ENCODE data around the gene SETD1A. TPM values are rescaled to one million over a fixed set of nuclear protein-coding genes. Genes with fewer than 3 reads are reported as not detected.

SETD1A gene
- total RNA-seq, 1 donor from 2014 or later = 3.2 TPM

GRCh38 chr16:31031276-31031675 lies 73.7 kb downstream of the SETD1A start:
- Histone ChIP-seq H3K27me3 (no peaks in the 10 kb centered on the region), H2AFZ (replicated peaks) (no peak overlapping the region), H3K4me1 (peaks cover 6% of the 10 kb centered on the region), H3K27ac (no peak overlapping the region), H3K4me2 (no peak overlapping the region), H3K79me2 (ENCODE audit: low read depth) (no peaks in the 10 kb centered on the region), H3K9ac (no peak overlapping the region), H3K36me3 (no peaks in the 10 kb centered on the region), H3K4me3 (no peak overlapping the region), H4K20me1 (ENCODE audit: low read depth) (no peaks in the 10 kb centered on the region), H3F3A (ENCODE audit: low read depth) (peaks cover 13% of the 10 kb centered on the region), H3K9me3 (ENCODE audit: low read depth) (no peaks in the 10 kb centered on the region)
- DNase-seq (ENCODE audit: low spot score) = no peak
- no peak for TF ChIP-seq CTCF (IDR thresholded peaks at IDR 0.05)
- TF ChIP-seq EZH2phosphoT487 (IDR thresholded peaks at IDR 0.05) = no peak
- no peak for TF ChIP-seq EZH2 (IDR thresholded peaks at IDR 0.05)
- H3K27me3 Mint-ChIP-seq (ENCODE audit: insufficient read depth, low read depth) = peaks cover 2% of the 10 kb centered on the region
- no peak overlapping the region for H3K27ac Mint-ChIP-seq
- H3K4me3 Mint-ChIP-seq = no peak overlapping the region
- no peaks in the 10 kb centered on the region for H3K9me3 Mint-ChIP-seq
- H3K4me1 Mint-ChIP-seq = peaks cover 14% of the 10 kb centered on the region
- H3K36me3 Mint-ChIP-seq = no peaks in the 10 kb centered on the region

DNA sequence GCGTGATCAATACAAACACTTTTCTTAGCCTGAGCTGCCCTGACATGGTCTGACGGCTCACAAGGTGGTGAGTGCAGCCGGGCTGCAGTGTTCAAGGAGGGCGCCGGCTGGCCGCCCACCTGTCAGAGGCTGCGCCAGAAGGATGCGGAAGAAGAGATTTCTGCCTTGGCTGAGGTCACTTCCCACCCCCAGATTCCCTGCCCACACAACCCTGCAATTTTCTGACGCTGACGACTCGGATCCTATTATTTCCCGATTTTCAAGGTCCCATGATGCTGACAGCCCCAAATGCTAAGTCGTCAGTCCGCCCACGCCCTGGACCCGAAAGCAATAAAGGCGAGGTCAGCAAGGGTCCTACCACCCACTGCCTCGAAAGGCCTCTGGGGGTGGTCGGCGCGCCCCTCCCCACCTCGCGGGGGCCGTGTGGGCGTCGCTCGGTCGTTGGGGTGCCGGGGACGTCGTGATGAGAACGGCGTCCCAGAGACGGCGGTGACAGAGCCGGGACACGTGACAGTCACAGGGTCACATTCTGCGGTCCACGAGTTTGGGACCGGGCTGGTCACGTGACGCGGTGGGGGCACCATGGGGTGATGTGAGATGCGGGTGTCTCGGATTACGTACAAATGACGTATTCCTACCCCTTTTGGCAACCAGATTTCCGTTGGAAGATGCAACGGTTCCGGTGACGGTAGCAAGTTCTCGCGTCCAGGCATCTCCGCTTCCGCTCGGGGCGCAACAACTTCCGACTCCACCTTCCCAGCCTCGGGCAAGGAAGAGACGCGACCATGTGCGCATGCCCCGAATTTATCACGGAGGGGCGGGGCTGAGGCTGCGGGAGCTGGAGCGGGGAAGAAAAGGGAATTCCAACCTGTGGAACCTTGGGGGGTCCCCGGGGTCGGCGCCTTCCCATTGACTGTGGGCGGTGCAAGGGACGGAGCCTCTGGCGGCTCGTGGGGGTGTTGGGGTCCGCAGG lies 75.5 kb downstream of the SETD1A start, which contains the start of gene STX4:
Gene STX4 (plus strand): TSS at position 823 of the 973 bp plus-strand sequence. CDS start 248 bp downstream, outside the sequence.
- H3K79me2 ChIP-seq (ENCODE audit: low read depth) = no peaks in the 10 kb centered on the region
- H3K27me3 ChIP-seq = no peaks in the 10 kb centered on the region
- H3K4me2 ChIP-seq = peak within 1 kb of the TSS; percentile 90
- peaks cover 6% of the 10 kb centered on the region for H3K4me1 ChIP-seq
- no peaks in the 10 kb centered on the region for H3K9me3 ChIP-seq (ENCODE audit: low read depth)
- H3K4me3 ChIP-seq = peak within 1 kb of the TSS; percentile 91
- Mint-ChIP-seq H3K9me3 (no peaks in the 10 kb centered on the region), H3K27ac (peak within 1 kb of the TSS; percentile 72), H3K36me3 (no peaks in the 10 kb centered on the region), H3K4me3 (peak within 1 kb of the TSS; percentile 95), H3K4me1 (peaks cover 14% of the 10 kb centered on the region), H3K27me3 (ENCODE audit: insufficient read depth, low read depth) (peaks cover 2% of the 10 kb centered on the region)
- no peak within 1 kb of the TSS for H3K9ac ChIP-seq
- H3K27ac ChIP-seq = no peak within 1 kb of the TSS
- H3F3A ChIP-seq (ENCODE audit: low read depth) = peaks cover 13% of the 10 kb centered on the region
- no peaks in the 10 kb centered on the region for H3K36me3 ChIP-seq
- H2AFZ ChIP-seq (replicated peaks) = peak within 1 kb of the TSS; percentile 96
- H4K20me1 ChIP-seq (ENCODE audit: low read depth) = no peaks in the 10 kb centered on the region
- TF ChIP-seq CTCF (IDR thresholded peaks at IDR 0.05) (no peak), EZH2phosphoT487 (IDR thresholded peaks at IDR 0.05) (no peak), EZH2 (IDR thresholded peaks at IDR 0.05) (no peak)
- peak; percentile 97 for DNase-seq (ENCODE audit: low spot score)

- Histone ChIP-seq H3F3A (ENCODE audit: low read depth) (peaks cover 13% of the 10 kb centered on the region), H3K27me3 (no peaks in the 10 kb centered on the region), H4K20me1 (ENCODE audit: low read depth) (no peaks in the 10 kb centered on the region), H3K9ac (no peak overlapping the region), H3K27ac (no peak overlapping the region), H3K9me3 (ENCODE audit: low read depth) (no peaks in the 10 kb centered on the region), H3K36me3 (no peaks in the 10 kb centered on the region), H3K4me3 (peak overlapping the region; percentile 91), H3K79me2 (ENCODE audit: low read depth) (no peaks in the 10 kb centered on the region), H3K4me1 (peaks cover 6% of the 10 kb centered on the region), H2AFZ (replicated peaks) (peak overlapping the region; percentile 83), H3K4me2 (peak overlapping the region; percentile 90)
- H3K4me3 Mint-ChIP-seq = peak overlapping the region; percentile 95
- peaks cover 2% of the 10 kb centered on the region for H3K27me3 Mint-ChIP-seq (ENCODE audit: insufficient read depth, low read depth)
- H3K9me3 Mint-ChIP-seq = no peaks in the 10 kb centered on the region
- H3K4me1 Mint-ChIP-seq = peaks cover 14% of the 10 kb centered on the region
- H3K36me3 Mint-ChIP-seq = no peaks in the 10 kb centered on the region
- H3K27ac Mint-ChIP-seq = no peak overlapping the region
- no peak for TF ChIP-seq EZH2phosphoT487 (IDR thresholded peaks at IDR 0.05)
- no peak for TF ChIP-seq EZH2 (IDR thresholded peaks at IDR 0.05)
- no peak for TF ChIP-seq CTCF (IDR thresholded peaks at IDR 0.05)
- DNase-seq (ENCODE audit: low spot score) = peak; percentile 94
These were observed 76.3 kb downstream of the SETD1A start for GRCh38 chr16:31033709-31034492.

Small RNA genes lying within 50 kb of the gene (small RNA-seq; reads per million reads assigned to genes)
- gene AC135048.1 = not detected

Other genes with a start within 250 kb of the SETD1A start
- gene PHKG2, start 209.3 kb upstream of the SETD1A start, total RNA-seq (ENCODE audit: low replicate concordance) = 20.2 and 31.4 TPM in 2 replicates
- gene CFAP119, start 195.7 kb upstream of the SETD1A start, total RNA-seq (ENCODE audit: low replicate concordance) = 0.56 and 8.0 TPM in 2 replicates
- gene RNF40, start 195.4 kb upstream of the SETD1A start, total RNA-seq (ENCODE audit: low replicate concordance) = 45.6 and 77.3 TPM in 2 replicates
- gene ZNF629, start 170.5 kb upstream of the SETD1A start, total RNA-seq (ENCODE audit: low replicate concordance) = 13.7 and 24.5 TPM in 2 replicates
- gene BCL7C, start 63.7 kb upstream of the SETD1A start, total RNA-seq (ENCODE audit: low replicate concordance) = 18.3 and 32.1 TPM in 2 replicates
- 0.39 and 1.5 TPM in 2 replicates for gene CTF1, start 61.1 kb upstream of the SETD1A start, total RNA-seq (ENCODE audit: low replicate concordance)
- 9.2 and 76.7 TPM in 2 replicates for gene FBXL19, start 34.2 kb upstream of the SETD1A start, total RNA-seq (ENCODE audit: low replicate concordance)
- 10.2 and 20.1 TPM in 2 replicates for gene ORAI3, start 8.7 kb upstream of the SETD1A start, total RNA-seq (ENCODE audit: low replicate concordance)
- gene HSD3B7, start 27.5 kb downstream of the SETD1A start, total RNA-seq (ENCODE audit: low replicate concordance) = 1.4 and 2.9 TPM in 2 replicates
- gene STX1B, start 52.9 kb downstream of the SETD1A start, total RNA-seq (ENCODE audit: low replicate concordance) = 6.6 and 7.3 TPM in 2 replicates
- gene STX4, start 75.8 kb downstream of the SETD1A start, total RNA-seq (ENCODE audit: low replicate concordance) = 6.6 and 13.3 TPM in 2 replicates
- gene ZNF668, start 116.5 kb downstream of the SETD1A start, total RNA-seq (ENCODE audit: low replicate concordance) = 3.7 and 14.7 TPM in 2 replicates
- 7.5 and 31.2 TPM in 2 replicates for gene ZNF646, start 116.7 kb downstream of the SETD1A start, total RNA-seq (ENCODE audit: low replicate concordance)
- gene PRSS53, start 131.2 kb downstream of the SETD1A start, total RNA-seq (ENCODE audit: low replicate concordance) = 2.3 and 7.7 TPM in 2 replicates
- gene VKORC1, start 137.0 kb downstream of the SETD1A start, total RNA-seq (ENCODE audit: low replicate concordance) = 95.9 and 137 TPM in 2 replicates
- gene BCKDK, start 150.6 kb downstream of the SETD1A start, total RNA-seq (ENCODE audit: low replicate concordance) = 19.8 and 38.1 TPM in 2 replicates
- 59.7 and 71.7 TPM in 2 replicates for gene KAT8, start 159.9 kb downstream of the SETD1A start, total RNA-seq (ENCODE audit: low replicate concordance)
- gene PRSS8, start 178.0 kb downstream of the SETD1A start, total RNA-seq (ENCODE audit: low replicate concordance) = 2.7 and 17.6 TPM in 2 replicates
- 0.30 and 0.68 TPM in 2 replicates for gene PRSS36, start 192.3 kb downstream of the SETD1A start, total RNA-seq (ENCODE audit: low replicate concordance)
- 81.7 and 127 TPM in 2 replicates for gene FUS, start 222.4 kb downstream of the SETD1A start, total RNA-seq (ENCODE audit: low replicate concordance)
- 0.81 TPM in 1 of 2 replicates, not detected in the other for gene PYCARD, start 245.0 kb downstream of the SETD1A start, total RNA-seq (ENCODE audit: low replicate concordance)